RWPE2 (cell line): ENCODE data around the gene ABTB2.

ENCODE experiments used
- ATAC-seq: fragments of 200-7000 bp; cut with Tn5 transposase; 3 replicates; pipeline ENCODE4 v1.9.1; 2021; ENCODE audit warnings: low read depth
- DNase-seq: peaks from one replicate; pipeline ENCODE4 v3.0.0-alpha.2; 2020; ENCODE audit warnings: low spot score
- H3K27ac ChIP-seq: fragments of 450-650 bp; 2 replicates; pipeline ENCODE4 v1.5.1; 2017; ENCODE audit warnings: mild to moderate bottlenecking; ENCODE audit not compliant: poor library complexity, severe bottlenecking
- H3K27me3 ChIP-seq: fragments of 250-450 bp; sonication (Bioruptor Pico); 2 replicates; pipeline ENCODE4 v1.5.1; 2021; ENCODE audit warnings: mild to moderate bottlenecking, moderate library complexity; ENCODE audit not compliant: insufficient read depth, poor library complexity, severe bottlenecking
- H3K36me3 ChIP-seq: fragments of 250-450 bp; sonication (Bioruptor Pico); 2 replicates; pipeline ENCODE4 v1.5.1; 2020; ENCODE audit warnings: low read depth, mild to moderate bottlenecking, moderate library complexity
- H3K4me1 ChIP-seq: fragments of 250-450 bp; sonication (Bioruptor Pico); 2 replicates; pipeline ENCODE4 v1.5.1; 2021; ENCODE audit warnings: mild to moderate bottlenecking, moderate library complexity; ENCODE audit not compliant: insufficient read depth, poor library complexity, severe bottlenecking
- H3K4me3 ChIP-seq: fragments of 250-450 bp; sonication (Bioruptor Pico); 2 replicates; pipeline ENCODE4 v1.5.1; 2021; ENCODE audit warnings: mild to moderate bottlenecking, moderate library complexity; ENCODE audit not compliant: severe bottlenecking
- H3K9me3 ChIP-seq: fragments of 250-450 bp; sonication (Bioruptor Pico); 2 replicates; pipeline ENCODE4 v1.5.1; 2021; ENCODE audit warnings: mild to moderate bottlenecking, moderate library complexity; ENCODE audit not compliant: severe bottlenecking
- TF ChIP-seq, protein P1 (sequence below): fragments of 450-650 bp; IDR thresholded peaks from one replicate; pipeline ENCODE4 v1.5.1; 2017; ENCODE audit warnings: mild to moderate bottlenecking, moderate library complexity; ENCODE audit not compliant: poor library complexity, severe bottlenecking

Gene ABTB2

DNA sequence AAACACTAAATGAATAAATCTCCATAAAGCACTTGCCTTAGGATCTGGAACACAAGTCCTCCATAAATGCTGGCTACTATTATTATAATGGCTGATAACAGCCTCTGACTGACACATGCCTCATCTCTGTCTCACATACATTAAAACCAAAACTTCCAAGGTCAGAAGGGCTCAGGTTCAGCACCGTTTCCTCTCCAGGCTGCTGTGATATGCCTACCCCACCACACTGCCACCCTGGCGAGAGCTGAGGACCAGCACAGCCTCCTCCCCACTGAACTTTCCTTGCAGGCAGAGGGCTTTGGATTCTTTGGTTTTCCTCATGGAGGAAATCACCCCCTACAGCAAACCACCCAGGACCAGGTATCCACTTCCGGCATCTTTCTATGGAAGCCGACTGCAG lies 112.8 kb downstream of the ABTB2 start:
- no peak overlapping the region for H3K27ac ChIP-seq
- no peaks in the 10 kb centered on the region for H3K36me3 ChIP-seq
- H3K27me3 ChIP-seq: no peaks in the 10 kb centered on the region
- H3K4me1 ChIP-seq: peaks cover 36% of the 10 kb centered on the region
- TF ChIP-seq, protein P1, sequence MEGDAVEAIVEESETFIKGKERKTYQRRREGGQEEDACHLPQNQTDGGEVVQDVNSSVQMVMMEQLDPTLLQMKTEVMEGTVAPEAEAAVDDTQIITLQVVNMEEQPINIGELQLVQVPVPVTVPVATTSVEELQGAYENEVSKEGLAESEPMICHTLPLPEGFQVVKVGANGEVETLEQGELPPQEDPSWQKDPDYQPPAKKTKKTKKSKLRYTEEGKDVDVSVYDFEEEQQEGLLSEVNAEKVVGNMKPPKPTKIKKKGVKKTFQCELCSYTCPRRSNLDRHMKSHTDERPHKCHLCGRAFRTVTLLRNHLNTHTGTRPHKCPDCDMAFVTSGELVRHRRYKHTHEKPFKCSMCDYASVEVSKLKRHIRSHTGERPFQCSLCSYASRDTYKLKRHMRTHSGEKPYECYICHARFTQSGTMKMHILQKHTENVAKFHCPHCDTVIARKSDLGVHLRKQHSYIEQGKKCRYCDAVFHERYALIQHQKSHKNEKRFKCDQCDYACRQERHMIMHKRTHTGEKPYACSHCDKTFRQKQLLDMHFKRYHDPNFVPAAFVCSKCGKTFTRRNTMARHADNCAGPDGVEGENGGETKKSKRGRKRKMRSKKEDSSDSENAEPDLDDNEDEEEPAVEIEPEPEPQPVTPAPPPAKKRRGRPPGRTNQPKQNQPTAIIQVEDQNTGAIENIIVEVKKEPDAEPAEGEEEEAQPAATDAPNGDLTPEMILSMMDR: no peak
- ATAC-seq (no peak), DNase-seq (no peak)
- H3K4me3 ChIP-seq: no peak overlapping the region
- no peaks in the 10 kb centered on the region for H3K9me3 ChIP-seq

DNA sequence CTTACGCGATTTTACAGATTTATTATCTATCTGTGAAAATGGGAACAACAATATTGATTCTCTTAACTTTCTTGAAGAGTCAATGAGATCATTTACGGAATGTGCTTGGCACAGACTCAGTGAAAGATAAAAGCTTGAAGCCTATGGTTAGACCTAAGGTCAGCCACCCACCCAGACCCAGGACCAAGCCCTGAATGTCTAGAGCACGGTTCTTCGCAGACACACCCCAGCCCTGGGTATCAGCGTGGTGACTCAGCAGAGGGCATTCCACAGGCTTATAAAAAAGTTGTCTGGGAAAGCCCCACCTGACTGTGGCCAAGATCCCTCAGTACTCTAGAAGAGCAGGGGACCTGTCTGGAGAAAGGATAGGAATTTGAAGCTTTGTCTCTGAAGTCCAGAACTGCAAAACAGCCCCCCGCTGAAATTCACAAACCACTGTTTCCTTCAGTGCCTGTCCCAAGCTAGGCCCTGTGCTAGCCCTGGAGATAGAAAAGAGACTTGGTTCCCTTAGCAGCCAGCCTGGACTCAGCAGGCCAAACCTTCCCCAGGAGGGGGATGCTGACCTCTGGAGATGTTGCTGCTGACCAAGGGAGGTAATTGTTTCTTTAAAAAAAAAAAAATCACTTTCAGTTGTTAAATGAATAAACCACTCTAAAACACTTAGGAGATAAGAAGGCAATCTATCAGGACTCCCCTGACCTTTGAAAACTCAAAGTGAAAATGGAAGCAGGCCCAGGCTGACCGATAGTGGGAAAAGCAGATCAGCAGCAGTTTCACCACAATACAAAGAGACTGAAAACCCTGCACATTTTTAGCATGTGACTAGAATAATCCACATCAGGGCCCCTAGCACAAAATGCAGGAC lies 114.0 kb downstream of the ABTB2 start:
- no peaks in the 10 kb centered on the region for H3K27me3 ChIP-seq
- no peaks in the 10 kb centered on the region for H3K9me3 ChIP-seq
- no peaks in the 10 kb centered on the region for H3K36me3 ChIP-seq
- DNase-seq (peak; percentile 85), ATAC-seq (peak; percentile 97)
- TF ChIP-seq, protein P1: no peak
- peaks cover 36% of the 10 kb centered on the region for H3K4me1 ChIP-seq
- no peak overlapping the region for H3K4me3 ChIP-seq
- peak overlapping the region; percentile 59 for H3K27ac ChIP-seq

- H3K4me3 ChIP-seq: no peak overlapping the region
- no peaks in the 10 kb centered on the region for H3K9me3 ChIP-seq
- H3K36me3 ChIP-seq: no peaks in the 10 kb centered on the region
- peak; percentile 44; the same call in 2 of the 3 replicates for ATAC-seq
- TF ChIP-seq, protein P1: no peak
- no peak for DNase-seq
- H3K27me3 ChIP-seq: no peaks in the 10 kb centered on the region
- peak overlapping the region; percentile 59 for H3K27ac ChIP-seq
- peaks cover 31% of the 10 kb centered on the region for H3K4me1 ChIP-seq
Observed at GRCh38 chr11:34242037-34242625, 115.7 kb downstream of the ABTB2 start.

- H3K27ac ChIP-seq: no peak overlapping the region
- H3K9me3 ChIP-seq: no peaks in the 10 kb centered on the region
- ATAC-seq: no peak
- H3K27me3 ChIP-seq: no peaks in the 10 kb centered on the region
- no peak overlapping the region for H3K4me3 ChIP-seq
- H3K4me1 ChIP-seq: peaks cover 31% of the 10 kb centered on the region
- TF ChIP-seq, protein P1: no peak
- H3K36me3 ChIP-seq: no peaks in the 10 kb centered on the region
- DNase-seq: no peak
Observed at GRCh38 chr11:34240150-34240494, 117.7 kb downstream of the ABTB2 start.
